Measurements from ENCODE around the gene HDAC9. TPM values are rescaled to one million over a fixed set of nuclear protein-coding genes. Genes with fewer than 3 reads are reported as not detected.

The HDAC9 gene
- total RNA-seq, 1 experiment from 2014 or later: 14.7 TPM

DNA sequence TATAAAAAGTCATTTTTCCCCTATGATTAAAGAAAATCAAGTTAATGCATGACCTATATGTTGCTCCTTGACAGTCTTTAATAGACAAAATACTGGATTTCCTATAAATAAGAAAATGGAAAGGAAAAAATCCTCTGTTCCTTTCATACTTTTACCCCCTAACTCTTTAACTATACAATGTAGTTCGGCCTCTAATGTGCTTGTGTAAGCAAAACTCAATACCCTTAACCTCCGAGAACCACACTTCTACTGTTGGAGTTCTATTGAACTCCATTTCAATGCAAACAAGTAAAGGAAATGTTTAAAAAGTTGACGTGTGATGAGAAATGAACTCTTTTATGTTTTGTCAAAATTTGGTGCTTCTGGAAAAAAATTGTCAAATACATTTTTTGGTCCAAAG is 36.0 kb downstream of the HDAC9 start:
- ChIA-PET CTCF (no interaction called here), POLR2A (ENCODE audit: unreplicated experiment) (interaction anchor here (0.6 kb wide), 1 partner anchor 22 kb away, joined by 12 read pairs; no protein-coding TSS in a partner anchor)
- no peaks in the 10 kb centered on the region for H3K79me2 ChIP-seq (ENCODE audit: low read depth)
- no peak overlapping the region for H2AFZ ChIP-seq
- no peaks in the 10 kb centered on the region for H3F3A ChIP-seq (ENCODE audit: insufficient read depth, low read depth)
- no peak overlapping the region for H3K4me3 ChIP-seq
- H3K9me3 ChIP-seq (ENCODE audit: insufficient read depth, low read depth): peaks cover 4% of the 10 kb centered on the region; the same call in 1 of the 2 replicates
- H3K4me1 ChIP-seq (replicated peaks; ENCODE audit: insufficient read depth): no peaks in the 10 kb centered on the region; the same call in 1 of the 2 replicates
- H4K20me1 ChIP-seq (ENCODE audit: insufficient read depth): no peaks in the 10 kb centered on the region
- no peak overlapping the region for H3K4me2 ChIP-seq
- H3K36me3 ChIP-seq (ENCODE audit: low read depth): 0 out of 2 replicates have a peak, but pooled peaks cover 5% of the 10 kb centered on the region
- H3K27ac ChIP-seq: no peak overlapping the region
- H3K27me3 ChIP-seq (ENCODE audit: insufficient read depth, low read depth): no peaks in the 10 kb centered on the region
- BruUV-seq (replicated peaks): no TSS peak
- no peak for DNase-seq
- TF ChIP-seq EZH2 (IDR thresholded peaks at IDR 0.05; ENCODE audit: low read depth): no peak
- TF ChIP-seq, protein P1, sequence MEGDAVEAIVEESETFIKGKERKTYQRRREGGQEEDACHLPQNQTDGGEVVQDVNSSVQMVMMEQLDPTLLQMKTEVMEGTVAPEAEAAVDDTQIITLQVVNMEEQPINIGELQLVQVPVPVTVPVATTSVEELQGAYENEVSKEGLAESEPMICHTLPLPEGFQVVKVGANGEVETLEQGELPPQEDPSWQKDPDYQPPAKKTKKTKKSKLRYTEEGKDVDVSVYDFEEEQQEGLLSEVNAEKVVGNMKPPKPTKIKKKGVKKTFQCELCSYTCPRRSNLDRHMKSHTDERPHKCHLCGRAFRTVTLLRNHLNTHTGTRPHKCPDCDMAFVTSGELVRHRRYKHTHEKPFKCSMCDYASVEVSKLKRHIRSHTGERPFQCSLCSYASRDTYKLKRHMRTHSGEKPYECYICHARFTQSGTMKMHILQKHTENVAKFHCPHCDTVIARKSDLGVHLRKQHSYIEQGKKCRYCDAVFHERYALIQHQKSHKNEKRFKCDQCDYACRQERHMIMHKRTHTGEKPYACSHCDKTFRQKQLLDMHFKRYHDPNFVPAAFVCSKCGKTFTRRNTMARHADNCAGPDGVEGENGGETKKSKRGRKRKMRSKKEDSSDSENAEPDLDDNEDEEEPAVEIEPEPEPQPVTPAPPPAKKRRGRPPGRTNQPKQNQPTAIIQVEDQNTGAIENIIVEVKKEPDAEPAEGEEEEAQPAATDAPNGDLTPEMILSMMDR (conservative IDR thresholded peaks at IDR 0.05): no peak
- intact Hi-C loops (cut with micrococcal nuclease; ENCODE audit: unreplicated experiment): no loop called here
- 0 out of 2 replicates have a peak, but pooled peaks cover 3% of the 10 kb centered on the region for H3K9me2 ChIP-seq (ENCODE audit: insufficient read depth)

DNA sequence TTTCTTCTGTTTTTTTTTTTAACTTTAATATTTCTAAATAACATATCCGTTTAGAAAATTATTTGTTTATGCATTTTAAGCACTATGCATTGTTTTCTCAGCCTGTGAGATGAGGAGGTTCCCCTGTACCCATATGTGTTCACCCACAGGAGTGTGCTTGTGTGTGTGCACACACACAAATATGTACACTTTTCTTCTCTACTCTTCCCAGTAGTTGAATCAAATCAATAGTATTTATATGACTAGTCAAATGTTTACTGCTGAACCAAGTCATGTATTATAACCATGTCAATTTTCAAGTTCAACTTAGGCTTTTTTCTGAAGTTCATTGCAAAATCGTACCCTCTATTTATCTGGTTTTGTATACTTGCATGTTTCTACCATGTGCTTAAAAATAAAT is 37.3 kb downstream of the HDAC9 start:
- no peak overlapping the region for H3K4me3 ChIP-seq
- H3K27me3 ChIP-seq (ENCODE audit: insufficient read depth, low read depth): no peaks in the 10 kb centered on the region
- H3K9me3 ChIP-seq (ENCODE audit: insufficient read depth, low read depth): no peaks in the 10 kb centered on the region
- TF ChIP-seq, protein P1 (conservative IDR thresholded peaks at IDR 0.05): no peak
- no peak for TF ChIP-seq EZH2 (IDR thresholded peaks at IDR 0.05; ENCODE audit: low read depth)
- no peaks in the 10 kb centered on the region; the same call in 1 of the 2 replicates for H3K4me1 ChIP-seq (replicated peaks; ENCODE audit: insufficient read depth)
- DNase-seq: no peak
- no peak overlapping the region for H3K27ac ChIP-seq
- H3K4me2 ChIP-seq: no peak overlapping the region
- 0 out of 2 replicates have a peak, but pooled peaks cover 5% of the 10 kb centered on the region for H3K36me3 ChIP-seq (ENCODE audit: low read depth)
- H3K9me2 ChIP-seq (ENCODE audit: insufficient read depth): no peaks in the 10 kb centered on the region
- no peaks in the 10 kb centered on the region for H3K79me2 ChIP-seq (ENCODE audit: low read depth)
- intact Hi-C loops (cut with micrococcal nuclease; ENCODE audit: unreplicated experiment): no loop called here
- no peak overlapping the region for H2AFZ ChIP-seq
- ChIA-PET CTCF (interaction anchor here (0.7 kb wide), 1 partner anchor 43 kb away, joined by 4 read pairs; no protein-coding TSS in a partner anchor), POLR2A (ENCODE audit: unreplicated experiment) (interaction anchor here (0.5 kb wide), 1 partner anchor 1882 kb away, joined by 3 read pairs; no protein-coding TSS in a partner anchor)
- no peaks in the 10 kb centered on the region for H4K20me1 ChIP-seq (ENCODE audit: insufficient read depth)
- no peaks in the 10 kb centered on the region for H3F3A ChIP-seq (ENCODE audit: insufficient read depth, low read depth)
- no TSS peak for BruUV-seq (replicated peaks)

DNA sequence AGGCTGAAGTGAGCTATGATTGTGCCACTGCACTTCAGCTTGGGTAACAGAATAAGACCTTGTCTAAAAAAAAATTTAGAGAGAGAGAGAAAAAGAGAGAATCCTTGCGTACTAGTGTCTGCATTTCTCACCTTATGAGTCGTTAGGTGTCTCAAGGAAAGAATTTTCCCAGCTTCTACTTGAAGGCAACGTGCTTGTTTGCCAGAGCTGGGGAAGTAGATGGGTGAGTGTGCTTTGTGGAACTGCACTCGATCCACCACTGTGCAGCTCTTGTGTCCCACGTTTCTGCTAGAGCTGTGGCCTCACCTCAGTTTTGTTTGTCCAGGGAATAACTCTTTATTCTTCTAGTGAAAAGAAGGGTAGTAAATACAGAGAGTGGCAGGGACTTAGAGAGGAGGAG is 38.9 kb downstream of the HDAC9 start:
- H3K27ac ChIP-seq: no peak overlapping the region
- no peaks in the 10 kb centered on the region for H3K27me3 ChIP-seq (ENCODE audit: insufficient read depth, low read depth)
- no peaks in the 10 kb centered on the region for H3K9me3 ChIP-seq (ENCODE audit: insufficient read depth, low read depth)
- H3K79me2 ChIP-seq (ENCODE audit: low read depth): no peaks in the 10 kb centered on the region
- H3K4me2 ChIP-seq: no peak overlapping the region
- ChIA-PET CTCF (no interaction called here), POLR2A (ENCODE audit: unreplicated experiment) (no interaction called here)
- no peak for DNase-seq
- no peaks in the 10 kb centered on the region for H4K20me1 ChIP-seq (ENCODE audit: insufficient read depth)
- BruUV-seq (replicated peaks): no TSS peak
- H3F3A ChIP-seq (ENCODE audit: insufficient read depth, low read depth): no peaks in the 10 kb centered on the region
- intact Hi-C loops (cut with micrococcal nuclease; ENCODE audit: unreplicated experiment): no loop called here
- H3K4me3 ChIP-seq: no peak overlapping the region
- 0 out of 2 replicates have a peak, but pooled peaks cover 1% of the 10 kb centered on the region for H3K36me3 ChIP-seq (ENCODE audit: low read depth)
- no peak overlapping the region for H2AFZ ChIP-seq
- H3K4me1 ChIP-seq (replicated peaks; ENCODE audit: insufficient read depth): no peaks in the 10 kb centered on the region; the same call in 1 of the 2 replicates
- no peak for TF ChIP-seq EZH2 (IDR thresholded peaks at IDR 0.05; ENCODE audit: low read depth)
- TF ChIP-seq, protein P1 (conservative IDR thresholded peaks at IDR 0.05): no peak
- no peaks in the 10 kb centered on the region for H3K9me2 ChIP-seq (ENCODE audit: insufficient read depth)

Data from PC-9 (cell line).